Activated T-helper 1 cell treated with anti-CD3 and anti-CD28 coated beads, Interleukin-2, amount 50 U/mL, for 16 hours (primary cell): ENCODE data around the gene CDK4.
A peak's percentile ranks its signal among the peaks of the same experiment; 100 is the strongest.

ENCODE experiments used
- DNase-seq, 2 donors: peaks; one replicate each; pipeline ENCODE4 v3.0.0-alpha.2; 2020; ENCODE audit warnings: low read depth in 1 of 2, low spot score in 1 of 2

Gene CDK4

GRCh38 chr12:57740656-57741412, 11.3 kb downstream of the CDK4 start:
- DNase-seq: peak; percentile 59 to 62

DNA sequence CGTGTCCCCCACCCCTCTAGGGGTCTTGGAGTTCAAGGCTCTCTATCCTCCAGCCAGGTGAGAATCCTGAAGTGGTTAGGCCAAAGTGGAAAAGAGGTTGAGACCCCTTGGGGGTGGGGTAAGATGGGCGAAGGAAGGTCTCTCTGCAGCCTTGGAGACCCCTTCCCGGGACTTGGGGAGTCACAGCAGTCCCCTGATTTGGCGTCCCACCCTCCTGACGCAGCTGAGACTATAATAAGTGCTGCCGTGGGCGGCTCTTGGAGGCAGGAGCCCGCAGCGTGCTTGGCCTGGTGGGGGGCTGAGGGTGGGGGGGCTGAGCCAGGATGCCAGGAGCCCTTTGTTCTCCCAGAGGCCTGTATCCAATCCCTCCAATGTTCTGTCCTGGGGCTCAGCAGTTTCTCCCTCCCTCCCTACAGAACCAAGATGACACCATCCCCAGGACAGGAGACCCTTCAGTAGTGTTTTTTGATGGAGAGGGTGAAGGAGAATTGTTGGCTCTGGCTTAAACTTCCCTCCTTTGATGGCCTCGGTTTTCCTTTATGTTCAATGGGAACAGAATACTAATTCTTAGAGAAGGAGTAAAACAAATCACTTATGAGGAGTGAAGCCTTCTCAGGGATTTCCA, 12.1 kb downstream of the CDK4 start:
- DNase-seq: no peak

DNA sequence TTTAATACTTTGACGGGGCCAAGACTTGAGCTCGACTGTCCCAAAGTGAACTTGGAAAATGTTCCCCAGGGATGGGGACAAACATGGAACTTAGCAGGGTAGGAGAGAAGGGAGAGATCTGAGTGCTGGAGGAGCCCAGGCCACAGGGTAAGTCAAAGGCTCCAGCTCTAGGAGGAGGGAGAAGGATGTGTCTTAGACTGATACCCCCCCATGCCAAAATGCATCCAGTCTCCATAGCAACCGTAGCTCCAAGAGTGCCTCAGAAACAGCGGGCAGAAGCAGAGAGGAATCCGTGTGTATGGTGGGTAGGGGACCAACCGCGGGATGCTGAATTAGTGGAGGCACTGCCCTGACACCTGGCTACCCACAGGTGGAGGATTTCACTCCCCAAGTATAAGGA, 12.7 kb downstream of the CDK4 start:
- no peak for DNase-seq

DNA sequence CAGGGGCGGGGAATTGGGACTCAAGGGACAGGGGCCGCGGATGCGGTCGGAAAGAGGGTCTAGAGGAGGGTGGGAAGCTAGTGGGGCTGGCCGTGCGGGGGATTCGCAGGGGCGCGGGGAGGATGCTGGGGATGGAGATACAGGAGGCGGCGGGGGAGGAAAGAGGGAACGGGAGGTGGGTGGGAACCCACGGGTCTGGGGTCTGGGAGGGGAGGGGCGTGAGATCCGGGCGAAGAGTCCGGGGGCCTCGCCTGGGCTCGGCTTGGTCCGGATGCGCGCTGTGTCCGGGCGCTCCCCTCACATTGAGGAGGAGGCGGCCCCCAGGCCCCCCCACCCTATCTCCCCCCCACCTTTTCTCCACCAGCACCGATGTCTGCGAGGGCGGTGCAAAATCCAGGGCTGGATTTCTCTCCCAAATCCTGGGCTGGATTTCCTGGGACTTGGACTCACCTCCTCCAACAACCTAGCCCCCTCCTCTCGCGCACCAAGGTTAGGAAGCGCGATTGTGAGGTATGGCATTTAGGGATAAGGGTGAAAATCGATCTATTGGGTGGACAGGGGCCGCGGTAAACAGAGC, 13.4 kb downstream of the CDK4 start, which contains the start of gene AGAP2:
AGAP2 (minus strand) TSS at position 82 of the 577 bp plus-strand sequence. CDS start 496 bp downstream, outside the sequence.
- DNase-seq: no peak

- no peak for DNase-seq
These were observed 14.3 kb downstream of the CDK4 start for GRCh38 chr12:57737467-57738460.

DNA sequence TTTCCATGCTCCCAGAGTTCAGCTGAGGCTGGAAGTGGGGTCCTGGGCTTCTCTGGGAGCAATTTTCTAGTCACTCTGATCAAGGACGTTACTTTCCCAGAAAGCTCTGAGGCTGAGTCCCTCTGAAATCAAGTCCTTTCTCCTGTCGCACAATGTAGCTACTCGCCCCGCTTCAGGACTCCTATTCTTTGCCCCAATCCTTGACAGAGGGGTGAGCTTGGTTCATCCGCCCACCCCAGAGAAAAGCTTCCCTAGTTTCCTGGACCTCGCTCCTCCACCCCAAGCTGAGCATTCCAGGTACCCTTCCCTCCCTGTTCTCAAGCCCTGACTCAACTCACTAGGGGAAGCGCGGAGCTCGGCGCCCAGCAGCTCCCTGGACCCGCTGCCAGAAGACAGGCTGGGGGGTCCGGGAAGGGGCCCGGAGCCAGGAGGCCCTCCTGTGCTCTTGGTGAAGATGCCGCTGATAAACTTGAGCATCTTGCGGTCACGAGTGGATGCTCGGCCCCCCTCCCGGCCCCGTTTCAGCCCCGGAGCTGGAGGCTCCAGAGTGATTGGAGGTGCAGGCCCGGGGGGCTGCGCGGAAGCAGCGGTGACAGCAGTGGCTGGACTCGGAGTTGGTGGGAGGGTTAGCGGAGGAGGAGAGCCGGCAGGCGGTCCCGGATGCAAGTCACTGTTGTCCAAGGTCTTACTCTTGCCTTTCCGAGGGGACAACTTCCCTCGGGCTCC, 15.2 kb downstream of the CDK4 start:
- no peak for DNase-seq

GRCh38 chr12:57735952-57736740, 16.0 kb downstream of the CDK4 start:
- no peak for DNase-seq

DNA sequence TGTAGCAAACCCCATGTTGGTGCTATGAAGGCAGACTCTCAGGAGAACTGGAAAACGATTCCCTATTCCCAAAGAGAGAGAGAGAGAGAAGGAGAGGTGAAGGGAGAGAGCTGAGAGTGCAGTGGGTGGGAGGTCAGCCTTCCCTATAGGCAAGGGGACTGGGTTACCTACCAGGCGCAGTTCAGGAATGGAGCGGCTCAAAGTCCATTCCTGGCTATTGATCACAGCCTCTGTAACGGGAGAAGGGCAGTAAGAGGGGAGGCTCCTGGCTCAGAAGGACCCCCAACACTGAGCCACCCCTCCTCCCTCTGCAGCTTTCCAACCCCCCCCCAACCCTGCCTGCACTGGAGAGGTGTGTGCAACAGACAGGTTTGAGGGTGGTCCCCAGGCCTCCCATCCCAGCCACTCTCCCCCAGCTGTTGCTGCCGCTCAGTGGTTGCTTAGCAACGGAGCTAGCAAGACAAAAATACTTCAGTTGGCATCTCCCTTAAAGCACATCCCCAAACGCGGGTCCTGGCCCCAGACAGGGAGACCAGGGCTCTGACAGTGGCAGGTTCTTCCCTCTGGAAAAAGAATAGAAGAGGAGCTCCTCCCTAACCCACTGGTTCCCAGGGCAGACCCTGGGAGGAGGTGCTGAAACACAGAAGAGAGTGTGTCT, 16.8 kb downstream of the CDK4 start:
- DNase-seq: no peak

DNA sequence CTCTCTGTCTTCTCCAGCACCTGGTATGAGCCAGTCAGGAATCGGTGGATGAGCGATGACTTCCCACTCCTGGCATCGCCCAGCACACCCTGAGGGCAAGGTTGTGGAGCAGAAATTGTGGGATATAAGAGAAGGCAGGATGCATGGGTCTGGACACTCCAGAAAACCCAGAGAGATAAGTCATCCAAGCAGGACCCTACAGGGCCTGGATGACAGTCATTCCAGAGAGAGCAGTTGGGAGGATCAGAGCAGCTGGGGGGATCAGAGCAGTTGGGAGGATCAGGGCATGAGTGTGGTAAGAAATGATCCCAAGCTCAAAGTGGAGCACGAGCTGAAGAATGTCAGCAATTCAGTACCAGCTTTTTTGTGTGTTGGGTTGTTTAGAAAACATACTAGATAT, 17.5 kb downstream of the CDK4 start:
- no peak for DNase-seq

DNA sequence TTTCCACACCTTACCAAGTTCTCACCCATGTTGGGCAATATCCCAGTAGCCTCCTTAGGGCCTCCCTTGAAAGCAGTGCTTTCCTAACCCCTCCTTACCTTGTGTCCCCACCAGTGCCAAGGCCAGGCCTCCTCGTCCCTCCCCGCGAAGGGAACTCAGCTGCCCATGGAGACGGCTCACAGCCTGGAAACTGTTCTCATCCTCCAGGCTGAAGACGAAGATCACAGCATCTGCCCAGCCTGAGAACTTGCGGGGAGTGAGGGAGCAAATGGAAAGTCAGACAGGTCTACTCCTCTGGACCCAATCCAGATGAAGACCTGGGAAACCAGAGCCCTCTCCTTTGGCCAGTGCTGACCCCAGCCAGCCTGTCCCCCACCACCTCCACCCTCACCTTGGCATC, 18.2 kb downstream of the CDK4 start:
- DNase-seq: no peak

- no peak for DNase-seq
These were observed 19.1 kb downstream of the CDK4 start for GRCh38 chr12:57732726-57733593.

- DNase-seq: no peak
These were observed 19.8 kb downstream of the CDK4 start for GRCh38 chr12:57732270-57732669.

GRCh38 chr12:57731411-57732080, 20.6 kb downstream of the CDK4 start:
- no peak for DNase-seq

DNA sequence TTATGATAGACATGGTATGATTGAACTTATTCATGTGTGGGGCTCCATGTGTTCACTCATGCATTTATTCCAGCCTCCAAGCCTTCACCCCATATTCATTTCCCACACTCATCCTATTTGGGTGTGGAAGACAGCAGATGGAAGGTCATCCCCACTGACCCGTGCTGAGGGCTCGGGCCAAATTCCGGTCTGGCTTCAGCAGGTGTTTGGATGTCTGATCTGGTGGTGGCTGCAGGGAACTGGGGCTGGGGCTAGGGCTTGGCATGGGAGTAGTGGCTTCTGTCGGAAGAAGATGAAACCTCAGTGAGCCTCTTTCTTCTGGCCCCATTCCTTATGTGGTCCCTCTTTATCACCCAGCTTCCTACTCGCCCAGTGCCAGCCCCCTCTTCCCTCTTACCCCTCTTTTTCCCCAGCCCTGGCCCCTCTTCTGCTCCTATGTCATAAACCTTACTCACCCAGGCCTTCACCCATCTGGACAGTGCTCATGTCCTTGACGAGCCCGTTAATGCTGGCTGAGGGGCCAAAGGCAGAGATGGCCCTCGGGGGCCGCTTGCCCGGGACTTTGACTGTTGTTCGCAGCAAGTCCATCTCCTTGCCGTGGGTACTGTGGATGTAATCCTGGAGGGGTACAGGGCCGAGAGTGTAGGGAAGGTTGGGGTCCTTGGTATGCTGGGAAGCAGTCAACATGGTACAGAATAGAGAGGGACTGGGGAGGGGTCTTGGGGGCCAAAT, 21.6 kb downstream of the CDK4 start:
- no peak for DNase-seq

GRCh38 chr12:57729321-57729844, 22.7 kb downstream of the CDK4 start:
- no peak for DNase-seq

GRCh38 chr12:57727758-57728395, 24.2 kb downstream of the CDK4 start:
- DNase-seq: no peak
